Cardiac septum (tissue), 1 donor: ENCODE data around the gene LCTL. TPM values are rescaled to one million over a fixed set of nuclear protein-coding genes. Genes with fewer than 3 reads are reported as not detected.
A peak's percentile ranks its signal among the peaks of the same experiment; 100 is the strongest.
"Not testable (repeated sequence)": the region's sequence is repeated elsewhere in the genome, so short reads cannot be mapped to it uniquely, and the experiment has no call there.

ENCODE experiments used
- DNase-seq: peaks from one replicate; pipeline ENCODE4 v3.0.0-alpha.2; 2020; ENCODE audit warnings: low spot score
- intact Hi-C: fragments of 100-400 bp; cut with DNase I; formaldehyde crosslinking; loops from one replicate; pipeline ENCODE4 v1.14.0; 2022
- total RNA-seq: library from RNA; stranded (reverse); fragmentation: NEBNext Ultra II Directional; extraction: Animal tissue kit (Norgen Biotek cat#: 25700); gene quantifications from one replicate; pipeline ENCODE4 v1.2.1, GENCODE V29; 2021
- donor health status: DM: no; HTN: no; CAD: no.

Gene LCTL
- total RNA-seq, 1 donor from 2014 or later, result not detected

DNA sequence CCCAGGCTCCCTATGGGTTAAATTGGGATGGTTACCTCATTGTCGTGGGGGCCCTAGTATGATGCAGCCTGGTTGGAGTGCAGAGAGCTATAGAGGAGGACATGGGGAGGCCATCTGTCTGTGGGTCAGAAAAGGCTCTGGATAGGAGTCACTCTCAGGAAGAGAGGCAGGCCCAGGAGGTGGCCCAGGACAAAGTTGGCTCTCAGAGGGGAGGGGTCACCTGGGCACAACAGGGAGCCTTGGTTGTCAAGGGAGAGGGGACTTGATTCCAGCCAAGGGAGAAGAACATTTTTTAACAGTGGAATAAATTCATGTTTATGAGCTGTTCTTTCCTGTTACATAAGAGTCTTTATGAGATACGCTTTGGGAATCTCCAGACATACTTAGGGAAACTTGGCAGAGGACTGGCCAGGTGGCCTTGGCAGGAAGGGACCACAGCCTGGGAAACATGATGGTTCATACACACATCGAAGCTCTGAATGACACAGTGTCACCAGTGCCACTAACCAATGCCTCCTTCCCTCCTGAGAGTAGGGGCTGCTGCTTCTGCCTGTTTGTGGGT is 27.5 kb upstream of the LCTL start:
- intact Hi-C loops, result no loop called here
- DNase-seq, result no peak

- DNase-seq, result no peak
- intact Hi-C loops, result no loop called here
These were observed 26.9 kb upstream of the LCTL start for GRCh38 chr15:66592505-66593218.

DNA sequence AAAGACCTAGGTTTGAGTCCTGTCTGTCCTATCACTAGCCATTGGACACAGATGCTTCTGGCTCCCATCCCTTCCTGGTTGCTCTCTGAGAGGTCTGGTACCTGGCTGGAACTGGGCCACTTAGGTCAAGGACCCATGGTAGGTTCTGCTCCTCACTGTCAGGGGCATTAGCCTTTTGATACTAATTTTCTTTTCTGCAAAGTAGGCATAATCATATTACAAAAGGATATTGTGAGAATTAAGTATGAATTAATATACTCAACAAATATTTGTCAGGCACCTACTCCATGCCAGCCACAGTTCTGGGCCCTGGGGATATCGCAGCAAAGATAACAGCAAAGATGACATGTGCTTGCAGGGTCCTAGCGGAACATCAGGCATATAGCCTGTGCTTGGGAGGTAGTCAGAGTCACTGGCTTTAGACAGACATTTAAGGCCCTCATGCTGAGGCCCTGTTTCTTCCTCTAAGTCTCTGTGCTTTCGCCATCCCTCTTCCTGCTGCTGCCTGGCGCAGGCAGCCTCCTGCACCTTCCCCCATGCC is 25.6 kb upstream of the LCTL start:
- no peak for DNase-seq
- intact Hi-C loops, result no loop called here

- intact Hi-C loops, result no loop called here
- DNase-seq, result no peak
These were observed 24.6 kb upstream of the LCTL start for GRCh38 chr15:66590435-66590834.

DNA sequence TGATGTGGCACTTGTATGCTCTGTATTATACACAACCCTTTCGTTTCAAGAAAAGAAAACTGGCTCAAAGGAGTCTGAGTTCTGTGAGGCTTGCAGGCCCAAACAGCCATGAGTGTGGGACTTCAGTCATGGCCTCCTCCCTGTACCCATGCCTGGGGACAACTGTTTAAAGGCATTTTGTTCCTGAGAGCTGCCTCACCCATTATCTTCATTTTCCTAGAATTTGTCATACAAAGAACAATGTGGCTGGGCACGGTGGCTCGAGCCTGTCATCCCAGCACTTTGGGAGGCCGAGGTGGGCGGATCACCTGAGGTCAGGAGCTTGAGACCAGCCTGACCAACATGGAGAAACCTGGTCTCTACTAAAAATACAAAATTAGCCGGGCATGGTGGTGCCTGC is 23.6 kb upstream of the LCTL start:
- DNase-seq, intact Hi-C loops: not testable (repeated sequence)

GRCh38 chr15:66588971-66589370 is 23.2 kb upstream of the LCTL start:
- intact Hi-C loops, result no loop called here
- no peak for DNase-seq

GRCh38 chr15:66588537-66588936 is 22.7 kb upstream of the LCTL start:
- DNase-seq, result no peak
- intact Hi-C loops, result no loop called here

DNA sequence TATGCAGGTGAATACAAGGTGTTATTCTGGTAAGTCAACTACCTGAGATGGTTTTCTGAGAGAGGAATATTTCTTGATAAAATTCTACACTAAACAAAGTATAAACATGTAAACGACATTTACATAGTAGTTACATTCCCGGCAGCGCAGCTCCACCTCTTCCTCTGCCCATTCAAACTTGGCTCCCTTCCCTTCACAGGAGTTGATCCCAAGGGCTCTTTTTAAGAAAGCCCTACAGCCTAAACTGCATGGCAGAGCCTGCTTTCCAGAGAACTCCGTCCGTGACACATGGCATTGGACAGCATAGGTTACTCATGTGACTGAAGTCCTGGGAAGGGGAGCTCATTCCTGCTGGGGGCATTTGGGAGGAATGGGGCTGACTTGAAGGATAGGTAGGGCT is 22.0 kb upstream of the LCTL start:
- no peak for DNase-seq
- intact Hi-C loops, result no loop called here

DNA sequence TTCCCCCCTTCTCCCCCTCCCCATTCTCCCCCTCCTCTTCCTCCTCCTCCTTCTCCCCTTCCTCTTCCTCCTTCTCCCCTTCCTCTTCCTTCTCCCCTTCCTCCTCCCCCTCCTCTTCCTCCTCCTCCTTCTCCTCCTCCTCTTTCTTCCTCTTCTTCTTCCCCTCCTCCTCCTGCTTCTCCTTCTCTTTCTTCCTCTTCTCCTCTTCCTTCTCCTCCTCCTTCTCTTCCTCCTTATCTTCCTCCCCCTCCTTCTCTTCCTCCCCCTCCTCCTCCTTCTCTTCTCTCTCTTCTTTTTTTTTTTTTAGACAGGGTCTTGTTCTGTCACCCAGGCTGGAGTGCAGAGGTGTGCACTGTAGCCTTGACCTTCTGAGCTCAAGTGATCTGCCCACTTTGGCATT is 21.2 kb upstream of the LCTL start:
- intact Hi-C loops, result no loop called here
- DNase-seq, result no peak

- DNase-seq, result no peak
- intact Hi-C loops, result no loop called here
These were observed 20.6 kb upstream of the LCTL start for GRCh38 chr15:66586155-66586976.

GRCh38 chr15:66581972-66582537 is 16.3 kb upstream of the LCTL start:
- DNase-seq, result no peak
- intact Hi-C loops, result no loop called here

DNA sequence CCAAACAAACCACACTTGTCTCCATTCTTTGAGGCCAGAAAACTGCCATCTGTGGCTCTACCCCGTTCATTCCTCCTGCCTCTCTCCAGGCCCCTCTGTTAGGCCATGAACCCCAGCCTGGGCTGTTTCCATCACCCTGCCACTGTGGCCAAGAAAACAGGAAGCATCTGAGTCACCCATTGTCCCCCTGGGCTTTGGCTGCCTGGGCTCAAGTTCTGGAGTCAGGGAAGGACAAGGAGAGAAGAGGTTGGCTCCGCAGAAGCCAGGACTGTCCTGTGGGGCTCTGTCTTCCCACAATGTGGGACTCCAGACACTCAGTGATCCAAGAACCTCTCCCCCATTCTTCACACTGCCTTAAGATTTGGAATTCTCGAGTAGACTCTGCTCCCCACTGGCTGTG is 14.8 kb upstream of the LCTL start:
- intact Hi-C loops, result no loop called here
- DNase-seq, result no peak

GRCh38 chr15:66578286-66578875 is 12.6 kb upstream of the LCTL start:
- DNase-seq, result no peak
- intact Hi-C loops, result no loop called here

DNA sequence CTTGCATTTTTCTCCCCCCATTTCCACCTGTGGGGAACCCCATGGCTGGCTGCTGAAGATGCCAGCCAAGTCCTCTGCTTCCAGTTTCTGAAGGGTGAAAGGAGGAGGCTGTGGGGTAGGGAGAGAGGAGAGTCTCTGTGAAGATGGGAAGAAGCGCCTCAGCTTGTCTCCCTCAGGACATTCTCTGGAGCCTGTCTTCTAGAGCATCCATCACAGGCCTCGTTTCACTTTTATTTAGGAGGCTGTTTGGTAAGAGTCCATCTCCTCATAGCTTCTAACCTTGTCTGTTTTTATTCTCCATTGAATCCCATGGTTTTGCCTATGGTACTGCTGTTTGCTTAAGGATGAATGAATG is 8.8 kb upstream of the LCTL start:
- intact Hi-C loops, result no loop called here

GRCh38 chr15:66573719-66574595 is 8.2 kb upstream of the LCTL start:
- intact Hi-C loops, result no loop called here
- DNase-seq, result peak; percentile 73

More for the DNA sequence above, 8.8 kb upstream of the LCTL start:
- no peak for DNase-seq

- peak; percentile 38 for DNase-seq
- intact Hi-C loops, result no loop called here
These were observed 7.5 kb upstream of the LCTL start for GRCh38 chr15:66573348-66573718.

DNA sequence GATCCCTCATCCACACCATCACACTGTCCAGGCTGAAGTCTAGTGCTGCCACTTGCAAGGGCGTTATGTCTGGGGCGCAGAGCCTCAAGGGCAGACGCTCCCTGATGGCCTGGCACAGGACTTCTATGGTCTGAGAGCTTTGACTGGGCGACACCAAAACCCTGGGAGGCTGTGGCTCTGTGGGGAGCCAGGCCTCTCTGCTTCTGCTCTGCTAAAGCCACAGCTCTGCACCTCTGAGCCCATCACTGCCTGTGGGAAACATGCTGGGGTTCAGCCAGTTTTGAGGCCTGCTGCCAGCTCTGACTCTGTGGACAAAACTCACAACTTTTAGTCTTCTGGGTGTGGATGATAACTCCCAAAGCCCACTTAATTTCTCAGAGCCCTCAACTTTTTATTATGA is 6.3 kb upstream of the LCTL start:
- intact Hi-C loops, result no loop called here
- no peak for DNase-seq

GRCh38 chr15:66570842-66571478 is 5.2 kb upstream of the LCTL start:
- intact Hi-C loops, result no loop called here
- no peak for DNase-seq

- DNase-seq, result no peak
- intact Hi-C loops, result no loop called here
These were observed 4.5 kb upstream of the LCTL start for GRCh38 chr15:66570327-66570726.
